GM12864 (cell line): Measurements from ENCODE around the gene CUEDC1.
"Not testable (repeated sequence)": the region's sequence is repeated elsewhere in the genome, so short reads cannot be mapped to it uniquely, and the experiment has no call there.

ENCODE experiments used
- DNase-seq: peaks from one replicate; pipeline ENCODE4 v3.0.0-alpha.2; 2011; ENCODE audit warnings: low read depth
- H3K4me3 ChIP-seq: 2 replicates; pipeline ENCODE4 v1.5.1; 2011; ENCODE audit warnings: mild to moderate bottlenecking, low read depth, low read length, control low read depth
- CTCF ChIP-seq: IDR thresholded peaks from 2 replicates; pipeline ENCODE4 v1.5.1; 2011; ENCODE audit warnings: low read depth, mild to moderate bottlenecking, moderate library complexity, low read length, control low read depth, inconsistent platforms; ENCODE audit errors: missing control alignments

CUEDC1 gene

DNA sequence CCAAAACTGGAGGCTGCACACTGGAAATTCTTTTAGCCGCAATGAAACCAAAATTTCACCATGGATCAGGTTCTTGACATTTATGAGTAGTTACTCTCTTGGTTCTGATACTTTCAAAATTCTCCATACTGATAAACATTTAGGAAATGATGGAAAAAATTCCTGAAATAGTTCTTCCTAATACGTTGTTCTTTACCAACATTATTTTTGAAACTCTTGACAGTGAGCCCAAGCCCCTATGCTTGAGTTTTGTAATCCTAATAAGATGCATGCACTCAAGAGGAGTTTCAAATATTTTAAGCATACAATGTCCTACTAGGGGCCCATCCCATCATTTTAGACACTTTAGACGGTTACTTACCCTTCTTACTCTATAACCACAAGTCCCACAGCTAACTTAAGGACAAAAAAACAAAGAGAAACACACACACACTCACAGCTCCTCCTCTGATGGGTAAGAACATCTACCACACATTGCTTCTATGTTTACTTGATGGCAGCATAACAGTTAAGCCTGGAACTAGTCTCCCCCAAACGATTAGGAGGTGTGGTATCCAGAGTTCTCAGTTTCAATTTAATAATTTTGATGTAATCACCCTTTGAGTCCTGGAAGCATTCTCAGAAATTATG is 29.2 kb upstream of the CUEDC1 start:
- no peak for TF ChIP-seq CTCF
- no peak for DNase-seq
- H3K4me3 ChIP-seq = no peak overlapping the region

- TF ChIP-seq CTCF = no peak
- H3K4me3 ChIP-seq = no peak overlapping the region
Observed at GRCh38 chr17:57983446-57983845, 28.2 kb upstream of the CUEDC1 start.

GRCh38 chr17:57982452-57983170 is 27.4 kb upstream of the CUEDC1 start:
- H3K4me3 ChIP-seq = no peak overlapping the region
- DNase-seq = no peak
- TF ChIP-seq CTCF = no peak

More at GRCh38 chr17:57983446-57983845, 28.2 kb upstream of the CUEDC1 start:
- DNase-seq = no peak

DNA sequence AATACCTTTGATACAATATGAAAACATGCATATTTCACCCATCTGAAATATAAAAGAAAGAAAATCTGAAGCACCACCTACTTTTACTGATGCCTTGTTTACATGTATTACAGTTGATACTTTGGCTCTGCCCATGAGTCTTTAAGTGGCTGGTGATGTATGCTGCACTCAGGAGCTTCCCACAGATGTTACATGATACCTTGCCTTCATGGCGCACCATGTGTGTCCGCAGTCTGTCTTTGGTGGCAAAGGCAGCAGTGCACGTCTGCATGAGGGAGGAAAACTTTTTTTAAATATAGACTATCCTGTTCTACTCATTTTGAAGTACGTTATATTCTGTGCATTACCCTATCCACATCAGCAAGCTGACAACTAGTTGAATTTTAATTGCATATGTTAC is 25.3 kb upstream of the CUEDC1 start:
- DNase-seq = no peak
- TF ChIP-seq CTCF = no peak
- H3K4me3 ChIP-seq = no peak overlapping the region

DNA sequence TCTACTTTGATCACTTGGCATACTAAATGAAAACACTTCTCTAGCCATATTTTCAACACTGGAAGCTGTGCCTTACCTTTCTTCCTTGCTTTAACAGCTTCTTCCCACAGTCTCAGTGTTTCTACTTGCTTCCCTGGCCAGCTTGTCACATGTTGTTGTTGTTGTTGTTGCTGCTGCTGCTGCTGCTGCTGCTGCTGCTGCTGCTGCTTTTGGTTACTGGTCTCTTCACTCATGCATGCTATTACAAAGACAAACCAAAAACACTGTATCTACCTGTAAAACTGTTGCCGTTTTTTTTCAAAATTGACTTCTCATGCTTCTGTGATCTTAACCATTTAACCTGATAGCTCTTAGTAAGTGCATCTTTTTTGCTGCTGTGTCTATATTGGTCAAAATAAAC is 23.9 kb upstream of the CUEDC1 start:
- no peak for DNase-seq
- no peak for TF ChIP-seq CTCF

DNA sequence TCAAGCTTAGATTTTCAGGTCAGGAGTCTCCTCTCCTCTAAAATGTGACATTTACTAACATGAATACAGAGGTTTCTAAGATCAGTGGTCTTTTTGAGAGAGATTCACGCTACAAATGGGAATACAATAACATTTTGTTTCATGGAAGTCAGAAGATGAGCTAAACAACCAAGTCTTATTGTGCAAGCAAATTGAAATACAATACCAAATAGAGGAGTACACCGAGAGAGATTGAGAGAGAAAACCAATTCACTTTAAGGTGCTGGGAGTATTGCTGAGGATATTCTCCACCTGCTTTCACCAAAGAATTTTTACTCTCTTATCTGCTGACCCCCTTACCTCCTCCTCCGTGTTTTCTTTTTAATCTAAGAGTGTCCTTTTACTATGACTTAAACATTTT is 21.4 kb upstream of the CUEDC1 start:
- DNase-seq = no peak
- no peak for TF ChIP-seq CTCF
- H3K4me3 ChIP-seq = no peak overlapping the region

More for the DNA sequence above, 23.9 kb upstream of the CUEDC1 start:
- H3K4me3 ChIP-seq = no peak overlapping the region

- TF ChIP-seq CTCF = no peak
- no peak for DNase-seq
- no peak overlapping the region for H3K4me3 ChIP-seq
Observed at GRCh38 chr17:57975044-57975443, 19.8 kb upstream of the CUEDC1 start.

GRCh38 chr17:57974053-57974824 is 19.0 kb upstream of the CUEDC1 start:
- not testable (repeated sequence) for DNase-seq, H3K4me3 ChIP-seq
